Measurements from ENCODE around the gene TMA7.
A peak's percentile ranks its signal among the peaks of the same experiment; 100 is the strongest.
"Not testable (repeated sequence)": the region's sequence is repeated elsewhere in the genome, so short reads cannot be mapped to it uniquely, and the experiment has no call there.

Gene TMA7

GRCh38 chr3:48437812-48438211, 2.2 kb upstream of the TMA7 start:
- DNase-seq = no peak

- peak; percentile 21 for DNase-seq
Measured at GRCh38 chr3:48440590-48440958, 517 bp downstream of the TMA7 start.

- no peak for DNase-seq
Measured at GRCh38 chr3:48441940-48442339, 1.9 kb downstream of the TMA7 start.

GRCh38 chr3:48445277-48445882, 5.3 kb downstream of the TMA7 start:
- DNase-seq = no peak

GRCh38 chr3:48446043-48446424, 6.0 kb downstream of the TMA7 start:
- DNase-seq = no peak

- peak; percentile 86 for DNase-seq
Measured at GRCh38 chr3:48446425-48447193, 6.6 kb downstream of the TMA7 start, which contains the start of gene ATRIP. ATRIP (plus strand) TSS chr3:48446737; CDS start chr3:48446846, 109 bp downstream.

GRCh38 chr3:48451270-48451669, 11.2 kb downstream of the TMA7 start:
- no peak for DNase-seq

GRCh38 chr3:48456456-48456855, 16.4 kb downstream of the TMA7 start:
- no peak for DNase-seq

- DNase-seq = no peak
Measured at GRCh38 chr3:48459331-48459730, 19.3 kb downstream of the TMA7 start.

- DNase-seq = no peak
Measured at GRCh38 chr3:48459773-48460516, 19.9 kb downstream of the TMA7 start.

- DNase-seq = no peak
Measured at GRCh38 chr3:48460517-48460902, 20.5 kb downstream of the TMA7 start.

GRCh38 chr3:48461767-48462166, 21.7 kb downstream of the TMA7 start:
- not testable (repeated sequence) for DNase-seq

GRCh38 chr3:48463703-48464102, 23.6 kb downstream of the TMA7 start:
- no peak for DNase-seq

- DNase-seq = no peak
Measured at GRCh38 chr3:48464713-48465221, 24.7 kb downstream of the TMA7 start.

GRCh38 chr3:48465237-48465530, 25.1 kb downstream of the TMA7 start:
- DNase-seq = no peak

- DNase-seq = peak; percentile 81
Measured at GRCh38 chr3:48465531-48466378, 25.7 kb downstream of the TMA7 start.

GRCh38 chr3:48466386-48467109, 26.5 kb downstream of the TMA7 start:
- peak; percentile 38 for DNase-seq

GRCh38 chr3:48467110-48467454, 27.0 kb downstream of the TMA7 start:
- DNase-seq = no peak

GRCh38 chr3:48467473-48468267, 27.6 kb downstream of the TMA7 start:
- DNase-seq = no peak

- DNase-seq = no peak
Measured at GRCh38 chr3:48468329-48468731, 28.3 kb downstream of the TMA7 start.
